AG10803 (cell line): ENCODE results near the gene TCAIM.
"Not testable (repeated sequence)": the region's sequence is repeated elsewhere in the genome, so short reads cannot be mapped to it uniquely, and the experiment has no call there.

ENCODE experiments used
- DNase-seq: peaks from one replicate; pipeline ENCODE4 v3.0.0; 2010; ENCODE audit warnings: low read depth
- H3K4me3 ChIP-seq: 2 replicates; pipeline ENCODE4 v1.5.1; 2011; ENCODE audit warnings: mild to moderate bottlenecking, low read length, control low read depth
- TF ChIP-seq, protein P1 (sequence below): conservative IDR thresholded peaks from 2 replicates; pipeline ENCODE4 v1.5.1; 2011; ENCODE audit warnings: mild to moderate bottlenecking, low read length, control low read depth, inconsistent platforms

The TCAIM gene

DNA sequence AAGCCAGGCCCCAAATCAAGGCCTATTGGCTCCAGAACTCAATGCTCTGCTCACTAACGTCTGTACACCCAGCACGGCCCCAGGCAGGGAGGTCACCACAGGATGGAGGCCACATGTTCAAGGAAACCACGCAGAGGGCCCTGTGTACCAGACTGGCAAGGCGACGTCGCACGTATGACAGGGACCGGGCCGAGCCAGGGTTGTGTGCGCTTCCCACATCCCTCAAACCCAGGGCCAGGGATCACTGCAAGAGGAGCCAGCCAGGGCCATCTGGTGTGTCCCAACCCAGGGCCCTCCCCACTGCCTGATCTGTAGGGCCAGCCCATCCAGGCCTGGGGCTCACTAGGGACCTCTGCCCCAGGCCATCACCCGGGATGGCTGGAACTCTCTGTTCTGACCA is 76.9 kb downstream of the TCAIM start:
- no peak for DNase-seq
- H3K4me3 ChIP-seq, result no peak overlapping the region
- TF ChIP-seq, protein P1, sequence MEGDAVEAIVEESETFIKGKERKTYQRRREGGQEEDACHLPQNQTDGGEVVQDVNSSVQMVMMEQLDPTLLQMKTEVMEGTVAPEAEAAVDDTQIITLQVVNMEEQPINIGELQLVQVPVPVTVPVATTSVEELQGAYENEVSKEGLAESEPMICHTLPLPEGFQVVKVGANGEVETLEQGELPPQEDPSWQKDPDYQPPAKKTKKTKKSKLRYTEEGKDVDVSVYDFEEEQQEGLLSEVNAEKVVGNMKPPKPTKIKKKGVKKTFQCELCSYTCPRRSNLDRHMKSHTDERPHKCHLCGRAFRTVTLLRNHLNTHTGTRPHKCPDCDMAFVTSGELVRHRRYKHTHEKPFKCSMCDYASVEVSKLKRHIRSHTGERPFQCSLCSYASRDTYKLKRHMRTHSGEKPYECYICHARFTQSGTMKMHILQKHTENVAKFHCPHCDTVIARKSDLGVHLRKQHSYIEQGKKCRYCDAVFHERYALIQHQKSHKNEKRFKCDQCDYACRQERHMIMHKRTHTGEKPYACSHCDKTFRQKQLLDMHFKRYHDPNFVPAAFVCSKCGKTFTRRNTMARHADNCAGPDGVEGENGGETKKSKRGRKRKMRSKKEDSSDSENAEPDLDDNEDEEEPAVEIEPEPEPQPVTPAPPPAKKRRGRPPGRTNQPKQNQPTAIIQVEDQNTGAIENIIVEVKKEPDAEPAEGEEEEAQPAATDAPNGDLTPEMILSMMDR, result no peak

DNA sequence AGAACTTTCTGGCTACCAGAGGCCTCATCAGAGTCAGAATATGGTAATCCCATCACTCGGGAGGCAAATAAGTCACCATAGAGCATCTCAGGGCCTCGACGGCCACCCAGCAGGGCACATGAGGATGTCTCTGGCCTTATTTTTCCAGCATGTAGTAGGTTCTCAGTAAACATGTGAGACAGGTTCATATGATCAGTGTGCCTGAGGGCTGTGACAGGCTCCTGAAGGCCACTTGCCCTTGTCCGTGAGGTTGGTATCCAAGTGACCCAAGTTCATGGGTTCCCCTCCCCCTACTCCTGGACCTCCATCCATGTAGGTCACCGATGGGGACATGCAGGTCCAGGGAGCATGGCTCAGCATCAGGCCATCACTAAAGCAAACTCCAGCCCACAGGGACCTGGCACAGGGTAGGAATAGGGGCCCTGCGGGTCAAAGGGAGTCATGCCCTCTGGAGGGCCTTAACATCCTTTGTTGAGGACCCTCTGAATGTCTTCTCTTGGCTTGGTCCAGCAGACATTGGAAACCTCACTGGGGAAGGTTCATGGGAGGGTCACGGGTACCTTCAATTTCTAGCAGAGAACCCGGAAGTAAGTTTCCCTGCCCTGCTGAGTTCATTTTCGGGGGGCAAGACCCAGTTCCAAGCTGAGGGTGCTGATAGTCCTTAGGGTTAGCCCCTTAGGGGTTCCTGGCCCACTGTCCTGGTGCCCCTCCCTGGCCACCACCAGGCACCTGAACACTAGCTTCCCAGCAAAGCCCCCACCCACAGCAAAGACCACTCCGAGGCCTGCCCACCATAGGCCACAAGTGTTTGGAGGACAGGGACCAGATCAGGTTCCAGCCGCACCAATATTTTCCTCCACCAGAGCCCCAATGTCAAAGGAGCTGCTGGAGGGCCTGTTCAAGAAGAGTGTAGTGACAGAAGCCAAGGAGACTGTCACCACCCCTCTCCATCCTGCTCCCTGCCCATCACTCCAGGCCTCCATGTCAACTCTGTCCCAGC is 77.8 kb downstream of the TCAIM start:
- DNase-seq, result no peak
- H3K4me3 ChIP-seq, result no peak overlapping the region
- TF ChIP-seq, protein P1, result no peak

DNA sequence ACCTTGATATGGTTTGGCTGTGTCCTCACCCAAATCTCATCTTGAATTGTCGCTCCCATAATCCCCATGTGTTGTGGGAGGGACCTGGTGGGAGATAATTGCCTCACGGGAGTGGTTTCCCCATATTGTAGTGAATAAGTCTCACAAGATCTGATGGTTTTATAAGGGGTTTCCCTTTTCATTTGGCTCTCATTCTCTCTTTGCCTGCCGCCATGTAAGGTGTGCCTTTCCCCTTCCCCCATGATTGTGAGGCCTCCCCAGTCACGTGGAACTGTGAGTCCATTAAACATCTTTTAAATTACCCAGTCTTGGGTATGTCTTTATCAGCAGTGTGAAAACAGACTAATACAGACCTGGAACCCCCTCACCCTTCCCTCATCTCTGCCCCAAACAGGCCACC is 79.6 kb downstream of the TCAIM start:
- DNase-seq, H3K4me3 ChIP-seq: not testable (repeated sequence)

DNA sequence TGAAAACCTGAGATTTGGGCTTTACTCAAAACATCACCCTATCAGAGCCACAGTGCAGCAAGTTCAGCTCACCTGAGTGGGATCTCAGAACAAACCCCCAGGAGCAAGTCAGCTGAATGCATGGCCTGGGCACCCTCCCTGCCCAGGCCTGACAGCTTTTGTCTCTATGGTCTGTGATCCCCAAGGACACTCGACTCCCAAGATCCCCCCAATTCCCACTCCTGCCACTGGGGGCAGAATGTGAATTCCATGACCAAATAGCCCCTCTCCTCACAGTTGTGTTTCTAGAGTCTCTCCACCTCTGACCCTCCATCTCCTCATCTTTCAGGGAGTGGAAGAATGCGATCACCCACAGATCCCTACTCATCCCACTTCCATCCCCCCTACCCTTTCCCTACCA is 80.0 kb downstream of the TCAIM start:
- TF ChIP-seq, protein P1, result peak; percentile 26
- no peak for DNase-seq
- no peak overlapping the region for H3K4me3 ChIP-seq

DNA sequence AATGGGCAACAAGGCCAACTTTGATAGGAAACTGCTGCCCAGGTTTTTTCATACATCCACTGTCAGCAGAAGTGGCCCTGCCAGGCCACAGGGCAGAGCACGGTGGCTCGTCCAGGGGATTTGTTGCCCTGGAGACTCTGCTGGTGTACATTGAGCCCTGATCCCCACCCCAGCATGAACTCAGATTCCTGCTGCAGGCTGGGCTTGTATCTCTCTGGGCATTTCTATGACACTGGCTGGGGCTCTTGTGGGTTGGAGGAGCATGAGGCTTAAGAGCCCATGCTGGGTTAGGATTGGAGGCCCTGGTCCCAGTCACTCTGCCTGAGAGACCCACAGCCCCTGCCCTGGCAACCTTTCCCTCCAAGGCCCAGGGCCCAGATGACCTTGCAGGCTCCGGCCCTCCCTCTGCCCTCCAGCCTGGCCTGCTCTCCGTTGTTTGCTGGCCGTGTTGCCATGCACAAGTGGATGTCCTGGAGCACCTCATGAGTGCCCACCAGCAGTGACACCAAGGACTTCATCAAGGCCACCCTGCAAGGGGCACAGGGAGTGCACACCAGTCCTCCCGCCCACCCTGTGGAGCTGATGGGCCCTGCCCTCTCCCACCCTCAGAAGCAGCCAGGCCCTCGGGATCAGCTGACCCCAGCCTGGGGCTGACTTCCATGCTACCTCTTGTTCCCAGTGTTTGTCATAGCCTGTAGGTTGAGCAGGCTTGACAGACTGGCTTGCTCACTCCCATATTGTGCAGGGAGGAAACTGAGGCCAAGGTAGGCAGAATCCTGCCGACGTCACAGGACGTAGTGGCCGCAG is 80.8 kb downstream of the TCAIM start:
- TF ChIP-seq, protein P1, result no peak

DNA sequence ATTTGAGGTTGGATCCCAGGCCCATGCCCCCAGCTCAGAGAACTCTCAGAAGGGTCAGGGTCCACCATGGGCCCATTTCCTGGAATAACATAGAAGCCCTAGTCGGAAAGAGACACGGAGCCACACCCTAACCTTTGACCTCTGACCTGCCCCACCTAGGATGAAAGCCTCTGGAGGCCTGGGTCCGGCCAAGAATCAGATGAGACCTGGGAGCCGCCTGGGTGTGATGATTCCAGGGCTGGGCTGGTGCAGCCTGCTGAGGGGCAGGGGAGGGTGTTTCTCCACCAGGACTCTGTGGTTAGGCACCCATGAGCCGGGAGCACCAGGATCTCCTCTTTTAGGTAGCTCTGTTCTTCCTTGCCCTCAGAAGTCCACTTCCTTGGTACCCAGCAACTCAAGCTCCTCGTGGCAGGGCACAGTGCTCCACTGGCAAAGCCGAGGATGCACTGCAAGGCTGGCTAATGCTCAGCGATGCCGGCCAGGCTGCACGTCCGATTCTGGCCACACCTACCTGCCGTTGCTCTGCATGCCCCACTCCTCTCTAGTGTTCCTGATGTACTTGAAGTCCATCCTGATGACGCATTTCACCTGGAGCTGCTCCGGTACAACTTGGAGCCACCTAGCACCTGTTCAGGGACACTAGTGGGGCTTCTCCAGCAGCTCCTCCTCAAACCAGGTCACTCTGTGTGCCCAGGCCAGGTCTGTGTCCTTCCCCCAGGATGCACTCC is 81.5 kb downstream of the TCAIM start:
- DNase-seq, result no peak
- TF ChIP-seq, protein P1, result no peak
- H3K4me3 ChIP-seq, result no peak overlapping the region

More for the DNA sequence above, 80.8 kb downstream of the TCAIM start:
- H3K4me3 ChIP-seq, result no peak overlapping the region
- no peak for DNase-seq

- no peak for DNase-seq
- TF ChIP-seq, protein P1, result no peak
- no peak overlapping the region for H3K4me3 ChIP-seq
These were observed 82.1 kb downstream of the TCAIM start for GRCh38 chr3:44420676-44421075.
